GM12875 (cell line): ENCODE data around the gene CRK.

Experiments used
- H3K4me3 ChIP-seq: one replicate; pipeline ENCODE4 v1.5.1; 2011; ENCODE audit warnings: low read depth, low read length, control low read depth
- CTCF ChIP-seq: IDR thresholded peaks from 2 replicates; pipeline ENCODE4 v1.5.1; 2011; ENCODE audit warnings: low read depth, mild to moderate bottlenecking, control low read depth, inconsistent platforms, low read length, moderate library complexity, borderline replicate concordance; ENCODE audit not compliant: insufficient read depth

CRK gene

GRCh38 chr17:1478418-1478817 lies 22.4 kb upstream of the CRK start:
- no peak for TF ChIP-seq CTCF
- H3K4me3 ChIP-seq = no peak overlapping the region

GRCh38 chr17:1475321-1475854 lies 19.4 kb upstream of the CRK start:
- H3K4me3 ChIP-seq = no peak overlapping the region
- no peak for TF ChIP-seq CTCF

GRCh38 chr17:1474402-1475189 lies 18.6 kb upstream of the CRK start:
- H3K4me3 ChIP-seq = peak overlapping the region; percentile 52
- no peak for TF ChIP-seq CTCF

GRCh38 chr17:1473841-1474240 lies 17.8 kb upstream of the CRK start:
- H3K4me3 ChIP-seq = no peak overlapping the region
- no peak for TF ChIP-seq CTCF

- H3K4me3 ChIP-seq = no peak overlapping the region
- TF ChIP-seq CTCF = 0 out of 2 replicates have a peak, but pooled peaks have one; percentile 7
These were observed 17.1 kb upstream of the CRK start for GRCh38 chr17:1473170-1473569.

- H3K4me3 ChIP-seq = no peak overlapping the region
- no peak for TF ChIP-seq CTCF
These were observed 16.1 kb upstream of the CRK start for GRCh38 chr17:1471911-1472821.
